ENCODE measurements around the gene BLM.

BLM gene

GRCh38 chr15:90765966-90766365 lies 48.8 kb downstream of the BLM start:
- POLR2A ChIA-PET, result no interaction called here
- CTCF ChIA-PET, result no interaction called here
- no peak for DNase-seq (ENCODE audit: extremely low spot score)
- no peak for TF ChIP-seq CTCF (IDR thresholded peaks at IDR 0.05; ENCODE audit: control extremely low read depth, extremely low read depth, low read depth, missing control alignments)

GRCh38 chr15:90769375-90769774 lies 52.2 kb downstream of the BLM start:
- ChIA-PET CTCF (interaction anchor here (1.0 to 1.9 kb wide), 3 partner anchors 12 to 163 kb away, joined by 3 to 6 read pairs (median 3); partner anchors contain the start of gene HDDC3), POLR2A (no interaction called here)
- no peak for DNase-seq (ENCODE audit: extremely low spot score)
- no peak for TF ChIP-seq CTCF (IDR thresholded peaks at IDR 0.05; ENCODE audit: control extremely low read depth, extremely low read depth, low read depth, missing control alignments)

GRCh38 chr15:90773485-90773884 lies 56.3 kb downstream of the BLM start:
- no peak for DNase-seq (ENCODE audit: extremely low spot score)
- ChIA-PET POLR2A (no interaction called here), CTCF (interaction anchor here (1.5 kb wide), 1 partner anchor 27 kb away, joined by 3 read pairs; no protein-coding TSS in a partner anchor)
- no peak for TF ChIP-seq CTCF (IDR thresholded peaks at IDR 0.05; ENCODE audit: control extremely low read depth, extremely low read depth, low read depth, missing control alignments)

GRCh38 chr15:90774731-90775514 lies 57.8 kb downstream of the BLM start:
- TF ChIP-seq CTCF (IDR thresholded peaks at IDR 0.05; ENCODE audit: control extremely low read depth, extremely low read depth, low read depth, missing control alignments), result no peak
- DNase-seq (ENCODE audit: extremely low spot score), result no peak
- ChIA-PET CTCF (no interaction called here), POLR2A (no interaction called here)

GRCh38 chr15:90780916-90781315 lies 63.8 kb downstream of the BLM start:
- TF ChIP-seq CTCF (IDR thresholded peaks at IDR 0.05; ENCODE audit: control extremely low read depth, extremely low read depth, low read depth, missing control alignments), result no peak
- CTCF ChIA-PET, result interaction anchor here (1.3 to 2.0 kb wide), 4 partner anchors 10 to 18 kb away, joined by 3 to 6 read pairs (median 3); no protein-coding TSS in a partner anchor
- POLR2A ChIA-PET, result no interaction called here
- DNase-seq (ENCODE audit: extremely low spot score), result peak; percentile 24

- ChIA-PET POLR2A (no interaction called here), CTCF (interaction anchor here (1.1 to 2.0 kb wide), 4 partner anchors 14 to 103 kb away, joined by 3 to 6 read pairs (median 5); no protein-coding TSS in a partner anchor)
- TF ChIP-seq CTCF (IDR thresholded peaks at IDR 0.05; ENCODE audit: control extremely low read depth, extremely low read depth, low read depth, missing control alignments), result no peak
- DNase-seq (ENCODE audit: extremely low spot score), result no peak
Measured at GRCh38 chr15:90782442-90782841, 65.3 kb downstream of the BLM start.
